Smooth muscle cell (in vitro differentiated cells): Measurements from ENCODE around the gene VPS16. TPM values are rescaled to one million over a fixed set of nuclear protein-coding genes. Genes with fewer than 3 reads are reported as not detected.

Source experiments
- DNase-seq: peaks from one replicate; lab custom pipeline; 2025; ENCODE audit not compliant: unreplicated experiment; lab: John Stamatoyannopoulos, UW
- H2AFZ ChIP-seq: fragments of 200-600 bp; sonication (generic); 2 replicates; pipeline ENCODE4 v1.6.0; 2016; ENCODE audit warnings: antibody characterized with exemption, low read depth, mild to moderate bottlenecking
- H3F3A ChIP-seq: fragments of 200-600 bp; sonication (generic); 2 replicates; pipeline ENCODE4 v1.6.0; 2017; ENCODE audit warnings: antibody characterized with exemption, low read depth
- H3K27ac ChIP-seq: fragments of 200-600 bp; sonication (generic); 2 replicates; pipeline ENCODE4 v1.5.1; 2016; ENCODE audit warnings: low read depth, mild to moderate bottlenecking
- H3K27me3 ChIP-seq: fragments of 200-600 bp; sonication (generic); 2 replicates; pipeline ENCODE4 v1.6.1; 2016; ENCODE audit warnings: low read depth, mild to moderate bottlenecking
- H3K36me3 ChIP-seq: fragments of 200-600 bp; sonication (generic); 2 replicates; pipeline ENCODE4 v1.5.1; 2016; ENCODE audit warnings: low read depth
- H3K4me1 ChIP-seq: fragments of 200-600 bp; sonication (generic); 2 replicates; pipeline ENCODE4 v1.5.1; 2016; ENCODE audit warnings: low read depth
- H3K4me2 ChIP-seq: fragments of 200-600 bp; sonication (generic); 2 replicates; pipeline ENCODE4 v1.6.0; 2016; ENCODE audit warnings: mild to moderate bottlenecking
- H3K4me3 ChIP-seq: fragments of 200-600 bp; sonication (generic); 2 replicates; pipeline ENCODE4 v1.5.1; 2016; ENCODE audit warnings: mild to moderate bottlenecking
- H3K79me2 ChIP-seq: fragments of 200-600 bp; sonication (generic); 2 replicates; pipeline ENCODE4 v1.6.0; 2016; ENCODE audit warnings: low read depth, mild to moderate bottlenecking
- H3K9ac ChIP-seq: fragments of 200-600 bp; sonication (generic); 2 replicates; pipeline ENCODE4 v1.6.0; 2016; ENCODE audit warnings: low read depth
- H3K9me3 ChIP-seq: fragments of 200-600 bp; sonication (generic); replicated peaks from 2 replicates; pipeline ENCODE4 v1.5.1; 2016; ENCODE audit warnings: low read depth
- H4K20me1 ChIP-seq: fragments of 200-600 bp; sonication (generic); 2 replicates; pipeline ENCODE4 v1.6.0; 2016; ENCODE audit warnings: low read depth
- WGBS: methylation state at CpG from one replicate; pipeline ENCODE4 v1.1.7; 2016; ENCODE audit warnings: low lambda C conversion rate; 5-methylcytosine and 5-hydroxymethylcytosine counted together
- polyA plus RNA-seq: library from polyadenylated mRNA; unstranded; fragments of >200 nt; fragmentation: Nextera tagmentation; extraction: Ambion mirVana; gene quantifications from 2 replicates; pipeline ENCODE4 v1.2.1, GENCODE V29; 2016
- total RNA-seq: library from RNA; depleted of rRNA; stranded (reverse); fragments of >200 nt; gene quantifications from 2 replicates; pipeline ENCODE4 v1.2.3, GENCODE V29; 2014
- TF ChIP-seq, protein P1 (sequence below): fragments of 200-600 bp; sonication (generic); IDR thresholded peaks from 2 replicates; pipeline ENCODE4 v1.5.1; 2017; ENCODE audit warnings: borderline replicate concordance, mild to moderate bottlenecking, antibody characterized with exemption; ENCODE audit not compliant: insufficient read depth, poor library complexity, severe bottlenecking

Gene VPS16
- total RNA-seq (26.3 and 30.2 TPM in 2 replicates), polyA plus RNA-seq (32.4 and 36.9 TPM in 2 replicates)

GRCh38 chr20:2840138-2840966 is at the start of gene VPS16, which contains the start of gene PCED1A:
Gene VPS16 (plus strand): TSS chr20:2840745. CDS start chr20:2840775, 30 bp downstream.
Gene PCED1A (minus strand): TSS chr20:2840655. CDS start chr20:2839912, 743 bp downstream.
- peak within 1 kb of the TSS; percentile 100 for H2AFZ ChIP-seq
- H3K9me3 ChIP-seq, result no peaks in the 10 kb centered on the region
- H3K4me2 ChIP-seq, result peak within 1 kb of the TSS; percentile 99
- no peaks in the 10 kb centered on the region for H4K20me1 ChIP-seq
- peak; percentile 61 for DNase-seq
- H3K4me1 ChIP-seq, result peaks cover 9% of the 10 kb centered on the region
- no peaks in the 10 kb centered on the region for H3K27me3 ChIP-seq
- H3F3A ChIP-seq, result peaks cover 3% of the 10 kb centered on the region
- H3K9ac ChIP-seq, result peak within 1 kb of the TSS; percentile 92
- TF ChIP-seq, protein P1, sequence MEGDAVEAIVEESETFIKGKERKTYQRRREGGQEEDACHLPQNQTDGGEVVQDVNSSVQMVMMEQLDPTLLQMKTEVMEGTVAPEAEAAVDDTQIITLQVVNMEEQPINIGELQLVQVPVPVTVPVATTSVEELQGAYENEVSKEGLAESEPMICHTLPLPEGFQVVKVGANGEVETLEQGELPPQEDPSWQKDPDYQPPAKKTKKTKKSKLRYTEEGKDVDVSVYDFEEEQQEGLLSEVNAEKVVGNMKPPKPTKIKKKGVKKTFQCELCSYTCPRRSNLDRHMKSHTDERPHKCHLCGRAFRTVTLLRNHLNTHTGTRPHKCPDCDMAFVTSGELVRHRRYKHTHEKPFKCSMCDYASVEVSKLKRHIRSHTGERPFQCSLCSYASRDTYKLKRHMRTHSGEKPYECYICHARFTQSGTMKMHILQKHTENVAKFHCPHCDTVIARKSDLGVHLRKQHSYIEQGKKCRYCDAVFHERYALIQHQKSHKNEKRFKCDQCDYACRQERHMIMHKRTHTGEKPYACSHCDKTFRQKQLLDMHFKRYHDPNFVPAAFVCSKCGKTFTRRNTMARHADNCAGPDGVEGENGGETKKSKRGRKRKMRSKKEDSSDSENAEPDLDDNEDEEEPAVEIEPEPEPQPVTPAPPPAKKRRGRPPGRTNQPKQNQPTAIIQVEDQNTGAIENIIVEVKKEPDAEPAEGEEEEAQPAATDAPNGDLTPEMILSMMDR, result no peak
- peak within 1 kb of the TSS; percentile 98 for H3K4me3 ChIP-seq
- peak within 1 kb of the TSS; percentile 84 for H3K27ac ChIP-seq
- WGBS, result 15% methylated on average over 66 of the region's 98 CpGs
- no peaks in the 10 kb centered on the region for H3K36me3 ChIP-seq
- H3K79me2 ChIP-seq, result peaks cover 15% of the 10 kb centered on the region

- no peaks in the 10 kb centered on the region for H3F3A ChIP-seq
- no peak overlapping the region for H2AFZ ChIP-seq
- no peak overlapping the region for H3K27ac ChIP-seq
- no peaks in the 10 kb centered on the region for H3K4me1 ChIP-seq
- WGBS, result 94% methylated on average over 6 of the region's 6 CpGs
- no peak for DNase-seq
- TF ChIP-seq, protein P1, result no peak
- no peaks in the 10 kb centered on the region for H3K79me2 ChIP-seq
- no peaks in the 10 kb centered on the region for H3K9me3 ChIP-seq
- H3K4me2 ChIP-seq, result no peak overlapping the region
- H3K36me3 ChIP-seq, result no peaks in the 10 kb centered on the region
- H3K27me3 ChIP-seq, result peaks cover 11% of the 10 kb centered on the region
- H4K20me1 ChIP-seq, result no peaks in the 10 kb centered on the region
- H3K4me3 ChIP-seq, result no peak overlapping the region
- no peak overlapping the region for H3K9ac ChIP-seq
Measured at GRCh38 chr20:2793471-2793870, 47.1 kb upstream of the VPS16 start.

GRCh38 chr20:2794202-2794748 is 46.3 kb upstream of the VPS16 start:
- H3K27me3 ChIP-seq, result peaks cover 9% of the 10 kb centered on the region
- no peak overlapping the region for H3K4me2 ChIP-seq
- TF ChIP-seq, protein P1, result no peak
- no peaks in the 10 kb centered on the region for H3K9me3 ChIP-seq
- H2AFZ ChIP-seq, result no peak overlapping the region
- 95% methylated on average over 23 of the region's 23 CpGs for WGBS
- DNase-seq, result no peak
- peaks cover 1% of the 10 kb centered on the region for H3K4me1 ChIP-seq
- no peaks in the 10 kb centered on the region for H3K36me3 ChIP-seq
- no peak overlapping the region for H3K9ac ChIP-seq
- H3F3A ChIP-seq, result no peaks in the 10 kb centered on the region
- H3K4me3 ChIP-seq, result no peak overlapping the region
- H3K79me2 ChIP-seq, result no peaks in the 10 kb centered on the region
- H3K27ac ChIP-seq, result no peak overlapping the region
- no peaks in the 10 kb centered on the region for H4K20me1 ChIP-seq
